Anterior cingulate cortex (tissue), 58 donors: ENCODE data around the gene NGEF.
"Not testable (repeated sequence)": the region's sequence is repeated elsewhere in the genome, so short reads cannot be mapped to it uniquely, and the experiment has no call there.

ENCODE experiments used
- DNase-seq, 58 donors: peaks; one replicate each; lab custom pipeline; 2025; lab: John Stamatoyannopoulos, UW

NGEF gene

GRCh38 chr2:232860593-232861241 is 152.3 kb downstream of the NGEF start:
- DNase-seq, result no peak

- no peak for DNase-seq
These were observed 153.6 kb downstream of the NGEF start for GRCh38 chr2:232859385-232859916.

GRCh38 chr2:232857158-232857563 is 155.9 kb downstream of the NGEF start:
- DNase-seq, result no peak

- DNase-seq, result peak in 1 of 58 donors; percentile 37
These were observed 159.0 kb downstream of the NGEF start for GRCh38 chr2:232854082-232854481.

- DNase-seq, result no peak
These were observed 160.4 kb downstream of the NGEF start for GRCh38 chr2:232852676-232853075.

GRCh38 chr2:232852081-232852480 is 161.0 kb downstream of the NGEF start:
- DNase-seq, result not testable (repeated sequence)

GRCh38 chr2:232850039-232850438 is 163.0 kb downstream of the NGEF start:
- no peak for DNase-seq

GRCh38 chr2:232846055-232846454 is 167.0 kb downstream of the NGEF start:
- DNase-seq, result no peak

GRCh38 chr2:232843834-232844233 is 169.2 kb downstream of the NGEF start:
- peak in 19 of 58 donors; percentile 3 to 59 (median 30) for DNase-seq

GRCh38 chr2:232842689-232843088 is 170.4 kb downstream of the NGEF start:
- DNase-seq, result peak in 8 of 58 donors; percentile 3 to 33 (median 16)

GRCh38 chr2:232839411-232840079 is 173.5 kb downstream of the NGEF start:
- DNase-seq, result peak in 13 of 58 donors; percentile 5 to 40 (median 22)

GRCh38 chr2:232838406-232838874 is 174.6 kb downstream of the NGEF start:
- DNase-seq, result no peak

- DNase-seq, result no peak
These were observed 176.1 kb downstream of the NGEF start for GRCh38 chr2:232836934-232837333.

GRCh38 chr2:232835687-232836208 is 177.3 kb downstream of the NGEF start:
- DNase-seq, result no peak

GRCh38 chr2:232833830-232834229 is 179.2 kb downstream of the NGEF start:
- DNase-seq, result peak in 1 of 58 donors; percentile 5

GRCh38 chr2:232831496-232831895 is 181.6 kb downstream of the NGEF start:
- DNase-seq, result no peak

- DNase-seq, result no peak
These were observed 183.1 kb downstream of the NGEF start for GRCh38 chr2:232829988-232830387.
